HepG2 (cell line): Measurements from ENCODE around the gene SH2D6. TPM values are rescaled to one million over a fixed set of nuclear protein-coding genes. Genes with fewer than 3 reads are reported as not detected.

ENCODE experiments used
- CCDC6 ChIP-seq: sonication (generic); formaldehyde crosslinking; IDR thresholded peaks from 2 replicates; pipeline ENCODE4 v1.8.1; 2022; ENCODE audit warnings: mild to moderate bottlenecking, missing genetic modification reagents, moderate library complexity
- E2F1 ChIP-seq: sonication (generic); formaldehyde crosslinking; IDR thresholded peaks from 2 replicates; pipeline ENCODE4 v1.5.0; 2020; ENCODE audit warnings: missing genetic modification reagents
- FOXK1 ChIP-seq: sonication (generic); formaldehyde crosslinking; IDR thresholded peaks from 2 replicates; pipeline ENCODE4 v1.4.0; 2020; ENCODE audit warnings: low read depth, missing genetic modification reagents, borderline replicate concordance
- GTF2F1 ChIP-seq: fragments of 150-350 bp; IDR thresholded peaks from 2 replicates; pipeline ENCODE4 v1.6.1; 2014; ENCODE audit warnings: low read length
- IRX3 ChIP-seq: sonication (generic); formaldehyde crosslinking; IDR thresholded peaks from 2 replicates; pipeline ENCODE4 v1.8.1; 2023; ENCODE audit warnings: mild to moderate bottlenecking, low read depth, missing genetic modification reagents, borderline replicate concordance
- ISX ChIP-seq: sonication (generic); formaldehyde crosslinking; conservative IDR thresholded peaks from 2 replicates; pipeline ENCODE4 v1.5.0; 2020; ENCODE audit warnings: missing genetic modification reagents
- JUND ChIP-seq: sonication (generic); formaldehyde crosslinking; IDR thresholded peaks from 2 replicates; pipeline ENCODE4 v1.8.0; 2022; ENCODE audit warnings: mild to moderate bottlenecking, missing genetic modification reagents
- MIER3 ChIP-seq: IDR thresholded peaks from 2 replicates; pipeline ENCODE4 v1.6.1; 2016; ENCODE audit warnings: missing compliant biosample characterization, borderline replicate concordance
- NFIC ChIP-seq: IDR thresholded peaks from 2 replicates; pipeline ENCODE4 v1.6.1; 2012; ENCODE audit warnings: mild to moderate bottlenecking, low read length, inconsistent platforms
- NFYC ChIP-seq: IDR thresholded peaks from 2 replicates; pipeline ENCODE4 v1.6.1; 2016; ENCODE audit warnings: missing genetic modification reagents, missing compliant biosample characterization
- TCF7 ChIP-seq: sonication (generic); IDR thresholded peaks from 2 replicates; pipeline ENCODE4 v1.6.1; 2016; ENCODE audit warnings: antibody characterized with exemption, low read depth
- TEAD3 ChIP-seq: optimal IDR thresholded peaks from 2 replicates; pipeline ENCODE3; 2016; ENCODE audit warnings: borderline replicate concordance
- TEF ChIP-seq: sonication (generic); formaldehyde crosslinking; IDR thresholded peaks from 2 replicates; pipeline ENCODE4 v1.5.0; 2020; ENCODE audit warnings: missing genetic modification reagents
- TOPORS ChIP-seq: sonication (generic); formaldehyde crosslinking; IDR thresholded peaks from 2 replicates; pipeline ENCODE4 v1.8.0; 2023; ENCODE audit warnings: mild to moderate bottlenecking, missing genetic modification reagents
- U2AF1 ChIP-seq: fragments of 200-400 bp; formaldehyde crosslinking; optimal IDR thresholded peaks from 2 replicates; pipeline ENCODE3; 2017; ENCODE audit warnings: mild to moderate bottlenecking, low read depth, low read length
- YEATS2 ChIP-seq: sonication (generic); formaldehyde crosslinking; IDR thresholded peaks from 2 replicates; pipeline ENCODE4 v1.4.0; 2020; ENCODE audit warnings: missing genetic modification reagents, borderline replicate concordance
- ZFP91 ChIP-seq: sonication (generic); formaldehyde crosslinking; IDR thresholded peaks from 2 replicates; pipeline ENCODE4 v1.9.0; 2022; ENCODE audit warnings: missing genetic modification reagents, mild to moderate bottlenecking, borderline replicate concordance
- ZKSCAN8 ChIP-seq: IDR thresholded peaks from 2 replicates; pipeline ENCODE4 v1.6.1; 2016; ENCODE audit warnings: borderline replicate concordance, missing genetic modification reagents, missing compliant biosample characterization
- ZNF101 ChIP-seq: sonication (generic); formaldehyde crosslinking; IDR thresholded peaks from 2 replicates; pipeline ENCODE4 v1.4.0; 2020; ENCODE audit warnings: mild to moderate bottlenecking, low read depth, missing genetic modification reagents, borderline replicate concordance
- ZNF205 ChIP-seq: IDR thresholded peaks from 2 replicates; pipeline ENCODE4 v1.6.1; 2018; ENCODE audit warnings: missing biosample characterization, missing genetic modification reagents
- ZNF503 ChIP-seq: sonication (generic); formaldehyde crosslinking; IDR thresholded peaks from 2 replicates; pipeline ENCODE4 v1.4.0; 2020; ENCODE audit warnings: missing genetic modification reagents
- ZNF567 ChIP-seq: sonication (generic); formaldehyde crosslinking; IDR thresholded peaks from 2 replicates; pipeline ENCODE4 v1.8.1; 2023; ENCODE audit warnings: mild to moderate bottlenecking, missing genetic modification reagents, borderline replicate concordance
- ZNF614 ChIP-seq: IDR thresholded peaks from 2 replicates; pipeline ENCODE4 v1.6.1; 2018; ENCODE audit warnings: missing biosample characterization, missing genetic modification reagents, inconsistent platforms, borderline replicate concordance
- ZNF772 ChIP-seq: sonication (generic); formaldehyde crosslinking; IDR thresholded peaks from 2 replicates; pipeline ENCODE4 v1.5.0; 2020; ENCODE audit warnings: mild to moderate bottlenecking, missing genetic modification reagents
- polyA plus RNA-seq, 8 experiments: library from polyadenylated mRNA; depleted of rRNA in 3 of 8; stranded (reverse) in 7 of 8; unstranded in 1 of 8; fragments of >200 nt; fragmentation: Illumina TruSeq in 4 of 8; extraction: Trizol in 4 of 8; gene quantifications; 2 replicates each; pipeline versions ENCODE4 v1.2.1 to v1.2.3, GENCODE V29; 2011 to 2016; ENCODE audit warnings: low read depth in 4 of 8, missing spikeins in 1 of 8, mixed read lengths in 1 of 8; ENCODE audit not compliant: insufficient read depth in 1 of 8
- total RNA-seq, 5 experiments: library from RNA; depleted of rRNA; stranded (reverse); fragments of >200 nt; fragmentation: Illumina TruSeq; extraction: Trizol; gene quantifications; 2 replicates each; pipeline ENCODE4 v1.2.3, GENCODE V29; 2016; ENCODE audit warnings: low read depth in 1 of 5

SH2D6 gene
- total and polyA plus RNA-seq, 2 of the 13 experiments (the other 11 are each of a cell fraction or from before 2014, with no cell fraction given), result 0.11 to 0.26 TPM

- TF ChIP-seq ZFP91 (CRISPR knock-in tag), result peak; percentile 72; the same call in 1 of the 2 replicates
- peak; percentile 89 for TF ChIP-seq IRX3
- TF ChIP-seq ZNF503 (CRISPR knock-in tag), result peak; percentile 76; the same call in 1 of the 2 replicates
- TF ChIP-seq TOPORS (CRISPR knock-in tag), result peak; percentile 79; the same call in 1 of the 2 replicates
- peak; percentile 79; the same call in 1 of the 2 replicates for TF ChIP-seq ZNF614
- 0 out of 2 replicates have a peak, but pooled peaks have one; percentile 24 for TF ChIP-seq ZNF101 (CRISPR knock-in tag)
- peak; percentile 22; the same call in 1 of the 2 replicates for TF ChIP-seq TEF
- TF ChIP-seq ZNF205, result peak; percentile 75
- peak; percentile 58 for TF ChIP-seq U2AF1
- peak; percentile 70 for TF ChIP-seq GTF2F1
- peak; percentile 64 for TF ChIP-seq ZKSCAN8 (CRISPR knock-in tag)
- TF ChIP-seq FOXK1 (CRISPR knock-in tag), result peak; percentile 56
- TF ChIP-seq E2F1, result peak; percentile 91
- 0 out of 2 replicates have a peak, but pooled peaks have one; percentile 13 for TF ChIP-seq MIER3 (CRISPR knock-in tag)
- peak; percentile 47 for TF ChIP-seq TEAD3 (CRISPR knock-in tag)
- TF ChIP-seq JUND (CRISPR knock-in tag), result peak; percentile 17; the same call in 1 of the 2 replicates
- peak; percentile 15 for TF ChIP-seq TCF7
- TF ChIP-seq ZNF772 (CRISPR knock-in tag), result peak; percentile 94; the same call in 1 of the 2 replicates
- TF ChIP-seq YEATS2 (CRISPR knock-in tag), result peak; percentile 88
- peak; percentile 22; the same call in 1 of the 2 replicates for TF ChIP-seq NFYC
- peak; percentile 69; the same call in 1 of the 2 replicates for TF ChIP-seq NFIC
- 0 out of 2 replicates have a peak, but pooled peaks have one; percentile 72 for TF ChIP-seq ISX
- TF ChIP-seq CCDC6 (CRISPR knock-in tag), result no peak; the same call in none of the 2 replicates
- TF ChIP-seq ZNF567, result peak; percentile 53; the same call in 1 of the 2 replicates
These were observed at the start of gene SH2D6 (continued) for GRCh38 chr2:85418132-85419008.
